HCT116 (cell line): ENCODE measurements around the gene SCN2B. TPM values are rescaled to one million over a fixed set of nuclear protein-coding genes. Genes with fewer than 3 reads are reported as not detected.
"Not testable (repeated sequence)": the region's sequence is repeated elsewhere in the genome, so short reads cannot be mapped to it uniquely, and the experiment has no call there.

Experiments used
- ATAC-seq: fragments of 200-7000 bp; cut with Tn5 transposase; 2 replicates; pipeline ENCODE4 v1.9.1; 2020; ENCODE audit warnings: mild to moderate bottlenecking, moderate library complexity
- BruUV-seq: library from RNA; stranded (reverse); fragments of 400-500 nt; replicated peaks from 2 replicates; lab custom pipeline; 2021; lab: Mats Ljungman, UMichigan
- CTCF ChIA-PET: fragments of 300-600 bp; sonication (Branson Sonifier 250); formaldehyde crosslinking; loops from one replicate; lab custom pipeline; 2021; ENCODE audit warnings: antibody characterized with exemption; lab: Charles Lee
- POLR2A ChIA-PET: fragments of 300-600, 350-600 bp; sonication (Branson Sonifier 250); formaldehyde crosslinking; loops from one replicate; lab custom pipeline; 2021; ENCODE audit warnings: antibody characterized with exemption; lab: Charles Lee
- RAD21 ChIA-PET, 2 experiments: fragments of 300-600 bp; sonication (Branson Sonifier 250); formaldehyde crosslinking; loops; one replicate each; lab custom pipeline; 2023; ENCODE audit warnings: low total read pairs in 2 of 2; ENCODE audit not compliant: uncharacterized antibody in 2 of 2, unreplicated experiment in 2 of 2, low non-redundant PET in 1 of 2; lab: Charles Lee
- DNase-seq: peaks from one replicate; pipeline ENCODE4 v3.0.0-alpha.2; 2010; ENCODE audit warnings: low read depth, low spot score
- H2AFZ ChIP-seq: fragments of 200-600 bp; shearing (Covaris generic), sonication (generic); 2 replicates; pipeline ENCODE4 v1.6.1; 2017; ENCODE audit warnings: low read depth, mixed run types, mixed read lengths, antibody characterized with exemption, low read length; ENCODE audit not compliant: poor library complexity, severe bottlenecking
- H3K27ac ChIP-seq: 2 replicates; pipeline ENCODE4 v1.5.1; 2012; ENCODE audit warnings: low read depth, low read length
- H3K27me3 ChIP-seq: fragments of 200-600 bp; sonication (generic); 2 replicates; pipeline ENCODE4 v1.6.1; 2016; ENCODE audit warnings: mixed run types, low read length, mixed read lengths; ENCODE audit not compliant: insufficient read depth
- H3K36me3 ChIP-seq, 2 experiments: fragments of 200-500 bp in 1 of 2; fragments of 200-600 bp in 1 of 2; sonication (Bioruptor generic) in 1 of 2; sonication (generic) in 1 of 2; 2 replicates each; pipeline versions ENCODE4 v1.5.1 to v1.6.1; 2014 to 2016; ENCODE audit warnings: low read length in 2 of 2, inconsistent platforms in 1 of 2, mixed read lengths in 1 of 2, mixed run types in 1 of 2; ENCODE audit not compliant: insufficient read depth in 2 of 2, control insufficient read depth in 1 of 2
- H3K4me1 ChIP-seq, 2 experiments: fragments of 200-600 bp in 1 of 2; sonication (generic) in 1 of 2; 2 replicates each; pipeline versions ENCODE4 v1.5.1 to v1.6.1; 2012 to 2017; ENCODE audit warnings: low read length in 2 of 2, inconsistent platforms in 1 of 2, mild to moderate bottlenecking in 1 of 2, mixed read lengths in 1 of 2, mixed run types in 1 of 2, moderate library complexity in 1 of 2; ENCODE audit not compliant: insufficient read depth in 2 of 2, control insufficient read depth in 1 of 2
- H3K4me2 ChIP-seq: fragments of 200-600 bp; sonication (generic); 2 replicates; pipeline ENCODE4 v1.6.1; 2017; ENCODE audit warnings: mixed run types, low read length, mixed read lengths
- H3K4me3 ChIP-seq, 2 experiments: fragments of 200-600 bp in 1 of 2; sonication (generic) in 1 of 2; replicated peaks in 1 of 2; 2 replicates each; pipeline ENCODE4 v1.5.1; 2011 to 2016; ENCODE audit warnings: low read length in 2 of 2, control low read depth in 1 of 2, low read depth in 1 of 2, mild to moderate bottlenecking in 1 of 2, mixed read lengths in 1 of 2, mixed run types in 1 of 2
- H3K79me2 ChIP-seq: fragments of 200-600 bp; sonication (generic); 2 replicates; pipeline ENCODE4 v1.6.1; 2017; ENCODE audit warnings: mild to moderate bottlenecking, mixed run types, low read length, moderate library complexity, mixed read lengths; ENCODE audit not compliant: insufficient read depth
- H3K9ac ChIP-seq: fragments of 200-600 bp; sonication (generic); 2 replicates; pipeline ENCODE4 v1.6.1; 2016; ENCODE audit warnings: low read length, mixed read lengths
- H3K9me2 ChIP-seq: fragments of 200-600 bp; sonication (generic), shearing (Covaris generic); 2 replicates; pipeline ENCODE4 v1.6.1; 2017; ENCODE audit warnings: mixed run types, mild to moderate bottlenecking, moderate library complexity; ENCODE audit not compliant: insufficient read depth
- H3K9me3 ChIP-seq, 2 experiments: fragments of 200-500 bp in 1 of 2; fragments of 200-600 bp in 1 of 2; sonication (Bioruptor generic) in 1 of 2; sonication (generic) in 1 of 2; 2 replicates each; pipeline ENCODE4 v1.6.1; 2014 to 2017; ENCODE audit warnings: low read length in 2 of 2, mixed read lengths in 2 of 2, inconsistent platforms in 1 of 2, low read depth in 1 of 2, mild to moderate bottlenecking in 1 of 2, mixed run types in 1 of 2, moderate library complexity in 1 of 2; ENCODE audit not compliant: control insufficient read depth in 1 of 2, insufficient read depth in 1 of 2
- H4K20me1 ChIP-seq: fragments of 200-600 bp; sonication (generic), shearing (Covaris generic); 2 replicates; pipeline ENCODE4 v1.6.1; 2017; ENCODE audit warnings: mixed run types, mild to moderate bottlenecking, moderate library complexity; ENCODE audit not compliant: insufficient read depth
- ELF1 ChIP-seq: IDR thresholded peaks from 2 replicates; pipeline ENCODE4 v1.6.1; 2012; ENCODE audit warnings: low read depth, borderline replicate concordance
- FOSL1 ChIP-seq: IDR thresholded peaks from 2 replicates; pipeline ENCODE4 v1.6.1; 2012; ENCODE audit warnings: low read depth
- intact Hi-C: fragments of 100-400 bp; cut with micrococcal nuclease; formaldehyde crosslinking; loops from 2 replicates; pipeline ENCODE4 v1.10.0; 2022
- total RNA-seq: library from RNA; stranded (reverse); gene quantifications from one replicate; pipeline ENCODE4 v1.2.1, GENCODE V29; 2021; ENCODE audit not compliant: unreplicated experiment

SCN2B gene
- total RNA-seq, 1 experiment from 2014 or later = not detected

- BruUV-seq = no TSS peak
- intact Hi-C loops = no loop called here
- CTCF ChIA-PET = interaction anchor here (1.5 kb wide), 1 partner anchor 14 kb away, joined by 3 read pairs; no protein-coding TSS in a partner anchor
- no peak overlapping the region for H3K4me3 ChIP-seq
- H3K9me2 ChIP-seq = no peaks in the 10 kb centered on the region
- H3K79me2 ChIP-seq = no peaks in the 10 kb centered on the region
- TF ChIP-seq FOSL1 (no peak), ELF1 (no peak)
- peaks cover 4 to 10% of the 10 kb centered on the region in 2 experiments; a peak in 3 of 4 replicates for H3K4me1 ChIP-seq
- no peaks in the 10 kb centered on the region for H4K20me1 ChIP-seq
- no peak for DNase-seq
- POLR2A ChIA-PET = no interaction called here
- H3K9me3 ChIP-seq = no peaks in the 10 kb centered on the region
- no peak overlapping the region for H3K9ac ChIP-seq
- no peak for ATAC-seq
- no peak overlapping the region for H3K27ac ChIP-seq
- RAD21 ChIA-PET = interaction anchor here in 1 of 2 experiments (0.6 kb wide), 1 partner anchor 11 kb away, joined by 3 read pairs; no protein-coding TSS in a partner anchor
- no peak overlapping the region for H3K4me2 ChIP-seq
- no peaks in the 10 kb centered on the region for H3K36me3 ChIP-seq
- no peaks in the 10 kb centered on the region for H3K27me3 ChIP-seq
- no peak overlapping the region for H2AFZ ChIP-seq
These were observed 8.5 kb upstream of the SCN2B start for GRCh38 chr11:118184784-118185579.

GRCh38 chr11:118183691-118184090 lies 7.3 kb upstream of the SCN2B start:
- intact Hi-C loops, H3K79me2 ChIP-seq, H4K20me1 ChIP-seq, H3K27me3 ChIP-seq, RAD21 ChIA-PET, H3K9ac ChIP-seq, CTCF ChIA-PET, H3K36me3 ChIP-seq, DNase-seq, H2AFZ ChIP-seq, H3K9me3 ChIP-seq, BruUV-seq, ATAC-seq, H3K4me3 ChIP-seq, H3K4me2 ChIP-seq, H3K27ac ChIP-seq, POLR2A ChIA-PET, H3K9me2 ChIP-seq: not testable (repeated sequence)
- peaks cover 6 to 12% of the 10 kb centered on the region in 2 experiments; a peak in 3 of 4 replicates for H3K4me1 ChIP-seq
